Cardiac muscle cell (in vitro differentiated cells and primary cell): Measurements from ENCODE around the gene HEPH. TPM values are rescaled to one million over a fixed set of nuclear protein-coding genes. Genes with fewer than 3 reads are reported as not detected.
"Not testable (repeated sequence)": the region's sequence is repeated elsewhere in the genome, so short reads cannot be mapped to it uniquely, and the experiment has no call there.

Source experiments
- DNase-seq, 2 donors: peaks; one replicate each; pipeline versions ENCODE4 v3.0.0 to v3.0.0-alpha.2; 2010 to 2017; ENCODE audit warnings: low read depth in 1 of 2, low spot score in 1 of 2
- H3K27ac ChIP-seq: fragments of 200-600 bp; sonication (generic); 2 replicates; pipeline ENCODE4 v1.5.1; 2016
- H3K27me3 ChIP-seq: fragments of 200-600 bp; sonication (generic); 2 replicates; pipeline ENCODE4 v1.6.0; 2016; ENCODE audit warnings: control low read depth
- H3K36me3 ChIP-seq: fragments of 200-600 bp; sonication (generic); 2 replicates; pipeline ENCODE4 v1.5.1; 2016; ENCODE audit warnings: control low read depth
- H3K4me1 ChIP-seq: fragments of 200-600 bp; sonication (generic); 2 replicates; pipeline ENCODE4 v1.8.1; 2017; ENCODE audit warnings: low read depth, mild to moderate bottlenecking, mixed run types
- H3K4me3 ChIP-seq: fragments of 200-600 bp; sonication (generic); 2 replicates; pipeline ENCODE4 v1.5.1; 2016; ENCODE audit warnings: mild to moderate bottlenecking
- H3K9me3 ChIP-seq: fragments of 200-600 bp; sonication (generic); 2 replicates; pipeline ENCODE4 v1.5.1; 2017; ENCODE audit warnings: low read depth, mild to moderate bottlenecking, control low read depth
- polyA plus RNA-seq: library from polyadenylated mRNA; unstranded; fragments of >200 nt; fragmentation: Nextera tagmentation; extraction: Ambion mirVana; gene quantifications from 2 replicates; pipeline ENCODE4 v1.2.1, GENCODE V29; 2016
- total RNA-seq: library from RNA; depleted of rRNA; stranded (reverse); fragments of >200 nt; gene quantifications from 2 replicates; pipeline ENCODE4 v1.2.3, GENCODE V29; 2016
- TF ChIP-seq, protein P1 (sequence below): IDR thresholded peaks from 2 replicates; pipeline ENCODE4 v1.5.1; 2012; ENCODE audit warnings: low read depth, mild to moderate bottlenecking, low read length

The HEPH gene
- total and polyA plus RNA-seq, 2 experiments from 2014 or later, result 52.3 to 137 TPM

DNA sequence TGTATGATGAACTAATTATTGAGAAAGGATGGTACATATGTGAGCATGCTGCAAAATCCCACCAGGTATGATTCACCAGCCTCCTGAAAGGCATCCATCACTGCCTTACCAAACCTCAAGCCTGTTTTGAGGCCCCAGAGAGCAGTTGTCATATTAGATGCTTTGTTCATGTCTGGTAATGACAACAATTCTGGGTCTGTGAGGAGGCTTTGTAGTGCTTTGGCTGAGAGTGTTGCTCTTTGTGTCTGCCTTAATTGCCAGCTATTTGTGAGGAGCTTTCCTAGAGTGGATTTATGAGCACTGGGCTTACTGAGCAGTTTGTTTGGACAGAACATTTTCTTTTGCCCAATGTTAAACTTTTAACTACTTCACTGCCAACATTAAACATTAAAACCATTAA, 69.2 kb downstream of the HEPH start:
- H3K4me1 ChIP-seq, result no peaks in the 10 kb centered on the region
- TF ChIP-seq, protein P1, sequence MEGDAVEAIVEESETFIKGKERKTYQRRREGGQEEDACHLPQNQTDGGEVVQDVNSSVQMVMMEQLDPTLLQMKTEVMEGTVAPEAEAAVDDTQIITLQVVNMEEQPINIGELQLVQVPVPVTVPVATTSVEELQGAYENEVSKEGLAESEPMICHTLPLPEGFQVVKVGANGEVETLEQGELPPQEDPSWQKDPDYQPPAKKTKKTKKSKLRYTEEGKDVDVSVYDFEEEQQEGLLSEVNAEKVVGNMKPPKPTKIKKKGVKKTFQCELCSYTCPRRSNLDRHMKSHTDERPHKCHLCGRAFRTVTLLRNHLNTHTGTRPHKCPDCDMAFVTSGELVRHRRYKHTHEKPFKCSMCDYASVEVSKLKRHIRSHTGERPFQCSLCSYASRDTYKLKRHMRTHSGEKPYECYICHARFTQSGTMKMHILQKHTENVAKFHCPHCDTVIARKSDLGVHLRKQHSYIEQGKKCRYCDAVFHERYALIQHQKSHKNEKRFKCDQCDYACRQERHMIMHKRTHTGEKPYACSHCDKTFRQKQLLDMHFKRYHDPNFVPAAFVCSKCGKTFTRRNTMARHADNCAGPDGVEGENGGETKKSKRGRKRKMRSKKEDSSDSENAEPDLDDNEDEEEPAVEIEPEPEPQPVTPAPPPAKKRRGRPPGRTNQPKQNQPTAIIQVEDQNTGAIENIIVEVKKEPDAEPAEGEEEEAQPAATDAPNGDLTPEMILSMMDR, result no peak
- no peaks in the 10 kb centered on the region for H3K27me3 ChIP-seq
- no peak for DNase-seq
- no peak overlapping the region for H3K27ac ChIP-seq
- no peaks in the 10 kb centered on the region for H3K36me3 ChIP-seq
- H3K9me3 ChIP-seq, result no peaks in the 10 kb centered on the region
- H3K4me3 ChIP-seq, result no peak overlapping the region

DNA sequence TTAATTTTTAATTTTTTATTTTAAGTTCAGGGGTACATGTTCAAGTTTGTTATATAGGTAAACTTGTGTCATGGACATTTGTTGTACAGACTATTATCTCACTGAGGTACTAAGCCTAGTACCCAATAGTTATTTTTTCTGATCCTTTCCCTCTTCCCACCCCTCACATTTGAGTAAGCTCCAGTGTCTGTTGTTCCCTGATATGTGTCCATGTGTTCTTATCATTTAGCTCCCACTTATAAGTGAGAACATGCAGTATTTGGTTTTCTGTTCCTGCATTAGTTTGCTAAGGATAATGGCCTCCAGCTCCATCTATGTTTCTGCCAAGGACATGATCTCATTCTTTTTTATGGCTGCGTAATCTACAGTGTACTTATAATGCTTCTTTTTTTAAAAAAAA, 69.9 kb downstream of the HEPH start:
- H3K27ac ChIP-seq, H3K36me3 ChIP-seq: not testable (repeated sequence)

DNA sequence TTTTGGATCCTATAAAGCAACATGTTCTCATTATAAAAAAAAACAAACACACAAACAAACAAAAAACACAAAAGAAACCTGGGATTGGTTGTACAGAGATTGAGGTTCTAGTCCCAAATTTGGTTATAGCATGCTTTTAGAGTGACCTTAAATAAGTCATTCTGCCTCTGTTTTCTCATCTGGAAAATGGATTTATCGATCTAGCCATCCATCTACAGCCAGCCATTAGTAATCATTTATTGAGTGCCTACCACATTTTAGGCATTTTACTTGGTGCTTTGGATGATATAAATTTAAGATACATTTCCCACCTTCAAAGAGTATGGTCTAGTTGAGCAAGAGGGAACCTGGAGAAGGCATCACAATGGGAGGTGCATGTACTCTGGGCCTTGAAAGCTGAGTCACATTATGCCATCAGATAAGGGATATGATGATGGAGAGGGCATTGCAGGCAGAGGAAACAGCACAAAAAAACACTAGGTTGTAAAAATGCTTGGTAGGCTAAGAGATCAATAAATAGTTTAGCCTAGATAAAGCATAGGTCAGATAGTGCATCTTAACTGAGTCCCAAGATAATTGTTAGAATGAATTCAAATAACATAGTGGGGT, 91.4 kb downstream of the HEPH start:
- TF ChIP-seq, protein P1, result no peak
- H3K4me3 ChIP-seq, result no peak overlapping the region
- no peak for DNase-seq
- no peak overlapping the region for H3K27ac ChIP-seq
- no peaks in the 10 kb centered on the region for H3K9me3 ChIP-seq
- H3K4me1 ChIP-seq, result no peaks in the 10 kb centered on the region
- no peaks in the 10 kb centered on the region for H3K36me3 ChIP-seq
- H3K27me3 ChIP-seq, result no peaks in the 10 kb centered on the region

More for the DNA sequence above, 69.9 kb downstream of the HEPH start:
- H3K4me3 ChIP-seq, DNase-seq, H3K27me3 ChIP-seq, H3K4me1 ChIP-seq, H3K9me3 ChIP-seq: not testable (repeated sequence)

DNA sequence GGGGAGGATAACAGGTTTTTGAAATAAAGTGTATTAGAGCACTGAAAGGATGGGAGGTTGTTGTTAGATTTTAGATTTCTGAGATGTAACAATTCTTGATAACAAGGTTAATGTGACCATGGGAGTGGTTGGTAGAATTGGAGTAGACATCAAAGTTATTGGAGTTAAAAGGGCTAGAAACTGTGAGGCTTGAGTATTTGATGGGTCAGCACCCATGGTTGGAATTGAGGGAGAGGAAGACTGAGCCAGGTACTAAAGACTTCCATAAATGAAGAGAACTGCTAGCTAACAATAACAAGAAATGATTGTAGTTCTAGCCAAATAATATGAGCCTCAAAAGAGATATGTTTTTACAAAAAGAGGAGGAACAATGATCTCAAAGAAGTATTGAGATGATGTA, 98.8 kb downstream of the HEPH start:
- Histone ChIP-seq H3K27ac (no peak overlapping the region), H3K27me3 (no peaks in the 10 kb centered on the region), H3K9me3 (no peaks in the 10 kb centered on the region), H3K4me3 (no peak overlapping the region), H3K36me3 (peaks cover 5% of the 10 kb centered on the region), H3K4me1 (no peaks in the 10 kb centered on the region)
- TF ChIP-seq, protein P1, result no peak
- no peak for DNase-seq

Other genes with a start within 250 kb of the HEPH start
- gene VSIG4, start 124.2 kb upstream of the HEPH start, total RNA-seq, result not detected in 2 replicates
- gene VSIG4, start 124.2 kb upstream of the HEPH start, polyA plus RNA-seq, result not detected in 2 replicates